ENCODE data around the gene SCMH1. TPM values are rescaled to one million over a fixed set of nuclear protein-coding genes. Genes with fewer than 3 reads are reported as not detected.

SCMH1 gene
- total RNA-seq, 4 donors from 2014 or later, result 76.5 to 110 (median 92.4) TPM

DNA sequence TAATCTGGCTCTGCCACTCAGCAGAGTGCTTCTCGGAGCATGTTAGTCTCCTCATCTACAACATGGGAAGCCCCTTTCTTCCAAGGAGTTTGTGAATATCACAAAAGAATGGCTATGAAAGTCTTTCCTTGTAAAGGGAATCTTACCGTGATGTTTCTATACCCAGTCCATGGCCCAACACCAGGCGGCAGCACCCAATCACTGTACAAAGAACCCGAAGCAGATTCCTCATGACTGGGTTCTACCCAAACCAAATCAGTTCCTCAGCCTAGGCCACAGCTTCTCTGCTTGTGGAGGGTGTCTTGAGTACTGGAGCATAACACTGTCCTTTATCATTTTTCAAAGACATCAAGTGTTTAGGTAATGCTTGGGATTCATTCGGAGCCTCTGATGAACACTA lies 204.0 kb downstream of the SCMH1 start:
- 95% methylated on average over 5 of the region's 5 CpGs for WGBS
- H3K4me3 ChIP-seq, result no peak overlapping the region
- H3K27ac ChIP-seq (replicated peaks in 1 of 4), result no peak overlapping the region
- H3K36me3 ChIP-seq, result peaks cover 19 to 92% (median 58%) of the 10 kb centered on the region in 4 donors
- intact Hi-C loops (cut with DNase I), result no loop called here
- H3K9me3 ChIP-seq, result no peaks in the 10 kb centered on the region
- no peak for DNase-seq (ENCODE audit: extremely low spot score)
- no peaks in the 10 kb centered on the region for H3K4me1 ChIP-seq
- no peaks in the 10 kb centered on the region for H3K27me3 ChIP-seq
- TF ChIP-seq EP300 (IDR thresholded peaks at IDR 0.05) (no peak), POLR2A (IDR thresholded peaks at IDR 0.05; ENCODE audit: low read depth) (no peak), POLR2AphosphoS5 (IDR thresholded peaks at IDR 0.05) (no peak)
- TF ChIP-seq, protein P1, sequence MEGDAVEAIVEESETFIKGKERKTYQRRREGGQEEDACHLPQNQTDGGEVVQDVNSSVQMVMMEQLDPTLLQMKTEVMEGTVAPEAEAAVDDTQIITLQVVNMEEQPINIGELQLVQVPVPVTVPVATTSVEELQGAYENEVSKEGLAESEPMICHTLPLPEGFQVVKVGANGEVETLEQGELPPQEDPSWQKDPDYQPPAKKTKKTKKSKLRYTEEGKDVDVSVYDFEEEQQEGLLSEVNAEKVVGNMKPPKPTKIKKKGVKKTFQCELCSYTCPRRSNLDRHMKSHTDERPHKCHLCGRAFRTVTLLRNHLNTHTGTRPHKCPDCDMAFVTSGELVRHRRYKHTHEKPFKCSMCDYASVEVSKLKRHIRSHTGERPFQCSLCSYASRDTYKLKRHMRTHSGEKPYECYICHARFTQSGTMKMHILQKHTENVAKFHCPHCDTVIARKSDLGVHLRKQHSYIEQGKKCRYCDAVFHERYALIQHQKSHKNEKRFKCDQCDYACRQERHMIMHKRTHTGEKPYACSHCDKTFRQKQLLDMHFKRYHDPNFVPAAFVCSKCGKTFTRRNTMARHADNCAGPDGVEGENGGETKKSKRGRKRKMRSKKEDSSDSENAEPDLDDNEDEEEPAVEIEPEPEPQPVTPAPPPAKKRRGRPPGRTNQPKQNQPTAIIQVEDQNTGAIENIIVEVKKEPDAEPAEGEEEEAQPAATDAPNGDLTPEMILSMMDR (IDR thresholded peaks at IDR 0.05), result no peak

DNA sequence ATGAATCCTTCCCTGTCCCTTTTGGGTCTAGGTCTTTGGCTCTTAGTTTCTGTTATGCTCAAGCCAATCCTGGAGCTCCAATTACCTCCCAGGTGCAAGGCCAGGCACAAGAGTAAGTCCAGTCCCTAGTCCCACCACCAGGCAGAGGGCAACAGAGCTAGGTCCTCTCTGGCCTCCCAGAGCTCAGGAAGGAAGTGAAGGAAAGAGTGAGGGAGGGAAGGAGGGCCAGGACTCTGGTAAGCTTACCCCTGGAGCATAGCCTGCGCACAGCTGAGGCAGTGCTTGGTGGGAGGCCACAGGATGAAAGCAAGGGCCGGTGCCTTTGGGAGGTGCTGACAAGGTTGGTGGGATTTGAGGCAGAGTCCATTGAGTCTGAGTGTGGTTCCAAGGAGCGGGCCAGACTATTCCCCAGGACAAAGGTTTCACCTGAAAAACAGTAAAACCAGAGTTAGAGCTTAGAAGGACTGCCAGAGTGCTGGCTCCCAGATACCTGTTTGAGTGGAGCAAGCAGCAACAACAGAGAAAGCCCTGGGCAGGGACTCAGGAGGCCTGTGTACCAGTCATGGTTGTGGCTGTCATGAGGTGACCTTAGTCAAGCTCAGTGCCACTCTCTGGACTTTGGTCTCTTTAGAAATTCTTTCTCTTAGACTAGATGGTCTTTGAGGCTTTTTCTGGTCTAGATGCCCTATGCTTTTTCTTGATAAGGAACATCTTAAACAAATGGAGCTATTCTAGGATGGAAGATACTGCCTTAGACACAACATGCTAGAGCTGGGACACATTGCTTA lies 204.8 kb downstream of the SCMH1 start:
- 100% methylated on average over 3 of the region's 3 CpGs for WGBS
- H3K9me3 ChIP-seq, result no peaks in the 10 kb centered on the region
- TF ChIP-seq EP300 (IDR thresholded peaks at IDR 0.05), result no peak
- no peak for TF ChIP-seq POLR2A (IDR thresholded peaks at IDR 0.05; ENCODE audit: low read depth)
- TF ChIP-seq POLR2AphosphoS5 (IDR thresholded peaks at IDR 0.05), result no peak
- TF ChIP-seq, protein P1 (IDR thresholded peaks at IDR 0.05), result no peak
- no peak overlapping the region for H3K27ac ChIP-seq (replicated peaks in 1 of 4)
- intact Hi-C loops (cut with DNase I), result no loop called here
- no peaks in the 10 kb centered on the region for H3K27me3 ChIP-seq
- no peaks in the 10 kb centered on the region for H3K4me1 ChIP-seq
- H3K36me3 ChIP-seq, result peaks cover 22 to 92% (median 65%) of the 10 kb centered on the region in 4 donors
- DNase-seq (ENCODE audit: extremely low spot score), result no peak
- H3K4me3 ChIP-seq, result no peak overlapping the region

DNA sequence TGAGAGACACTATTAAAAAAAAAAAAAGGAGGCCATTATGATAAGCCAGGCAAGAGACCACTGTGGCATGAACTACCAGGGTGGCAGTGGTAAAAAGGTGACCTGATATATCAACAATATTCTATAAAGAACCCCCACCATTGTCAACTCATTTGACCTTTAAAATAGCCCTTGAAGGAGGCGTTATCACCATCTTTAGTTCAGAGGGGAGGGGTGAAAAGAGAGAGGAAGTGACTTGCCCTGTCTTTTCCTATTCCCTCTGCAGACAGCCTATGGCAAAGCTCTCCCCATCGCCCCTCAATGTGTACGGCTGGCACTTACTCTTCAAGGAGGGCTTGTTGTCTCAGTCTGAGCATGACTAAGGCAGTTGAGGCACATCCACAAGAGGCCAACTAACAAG lies 208.8 kb downstream of the SCMH1 start:
- H3K4me1 ChIP-seq, result no peaks in the 10 kb centered on the region
- H3K4me3 ChIP-seq, result no peak overlapping the region
- H3K9me3 ChIP-seq, result no peaks in the 10 kb centered on the region
- intact Hi-C loops (cut with DNase I), result no loop called here
- no peaks in the 10 kb centered on the region for H3K27me3 ChIP-seq
- whole genome bisulfite sequencing, result 81% methylated on average over 3 of the region's 3 CpGs
- DNase-seq (ENCODE audit: extremely low spot score), result no peak
- peaks cover 20 to 100% (median 72%) of the 10 kb centered on the region in 4 donors for H3K36me3 ChIP-seq
- TF ChIP-seq, protein P1 (IDR thresholded peaks at IDR 0.05), result no peak
- TF ChIP-seq POLR2AphosphoS5 (IDR thresholded peaks at IDR 0.05) (no peak), POLR2A (IDR thresholded peaks at IDR 0.05; ENCODE audit: low read depth) (no peak), EP300 (IDR thresholded peaks at IDR 0.05) (no peak)
- H3K27ac ChIP-seq (replicated peaks in 1 of 4), result no peak overlapping the region

DNA sequence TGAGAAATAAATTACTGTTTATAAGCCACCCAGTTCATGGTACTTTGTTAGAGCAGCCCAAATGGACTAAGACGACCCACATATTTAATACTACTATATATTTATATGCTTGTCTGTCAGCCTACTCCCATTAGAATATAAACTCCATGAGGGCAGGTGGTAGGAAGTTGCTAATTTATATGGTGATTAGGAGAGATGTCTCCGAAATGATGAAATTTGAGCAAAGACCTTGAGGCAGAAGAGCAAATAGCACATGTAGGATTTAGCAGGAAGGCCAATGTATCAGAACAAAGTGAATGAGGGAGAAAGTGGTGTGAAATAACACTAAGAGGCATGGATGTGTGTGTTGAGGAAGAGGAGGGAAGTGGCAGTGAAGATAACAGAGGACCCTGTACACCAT lies 210.0 kb downstream of the SCMH1 start:
- no peak for TF ChIP-seq EP300 (IDR thresholded peaks at IDR 0.05)
- TF ChIP-seq, protein P1 (IDR thresholded peaks at IDR 0.05), result no peak
- intact Hi-C loops (cut with DNase I), result no loop called here
- no peaks in the 10 kb centered on the region for H3K27me3 ChIP-seq
- H3K4me1 ChIP-seq, result no peaks in the 10 kb centered on the region
- peaks cover 26 to 100% (median 78%) of the 10 kb centered on the region in 4 donors for H3K36me3 ChIP-seq
- no peaks in the 10 kb centered on the region for H3K9me3 ChIP-seq
- DNase-seq (ENCODE audit: extremely low spot score), result no peak
- no peak overlapping the region for H3K27ac ChIP-seq (replicated peaks in 1 of 4)
- 73% methylated on average over 2 of the region's 2 CpGs for WGBS
- H3K4me3 ChIP-seq, result no peak overlapping the region
